Fibroblast of pulmonary artery (primary cell): ENCODE measurements around the gene LIMS3.
"Not testable (repeated sequence)": the region's sequence is repeated elsewhere in the genome, so short reads cannot be mapped to it uniquely, and the experiment has no call there.

Experiments used
- DNase-seq: peaks from one replicate; pipeline ENCODE4 v3.0.0-alpha.2; 2010; ENCODE audit warnings: low read depth
- H3K4me3 ChIP-seq: replicated peaks from 2 replicates; pipeline ENCODE4 v1.5.1; 2011; ENCODE audit warnings: low read depth, mild to moderate bottlenecking, control low read depth, low read length, moderate library complexity

Gene LIMS3

GRCh38 chr2:109920162-109920561 lies 21.7 kb downstream of the LIMS3 start:
- DNase-seq, H3K4me3 ChIP-seq: not testable (repeated sequence)

GRCh38 chr2:109921543-109922384 lies 23.3 kb downstream of the LIMS3 start:
- not testable (repeated sequence) for DNase-seq

DNA sequence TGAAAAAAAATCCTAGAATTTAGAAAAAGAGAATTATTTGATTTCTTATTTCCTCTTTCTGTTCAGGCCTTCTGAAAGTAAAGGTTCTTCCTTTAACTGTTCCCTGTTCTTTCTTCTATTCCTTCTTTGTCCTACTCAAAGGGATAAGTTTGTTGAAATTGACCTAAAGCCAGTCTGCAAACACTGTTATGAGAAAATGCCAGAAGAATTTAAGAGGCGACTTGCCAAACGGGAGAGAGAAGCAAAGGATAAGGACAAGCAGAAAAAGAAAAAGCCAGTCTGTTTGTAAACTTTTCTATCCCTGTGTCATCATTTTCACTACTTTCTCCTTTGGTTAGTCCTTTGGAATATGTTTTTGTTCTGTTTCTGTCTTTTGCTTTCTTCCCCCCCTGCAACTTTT lies 26.0 kb downstream of the LIMS3 start:
- not testable (repeated sequence) for H3K4me3 ChIP-seq, DNase-seq

More at GRCh38 chr2:109921543-109922384, 23.3 kb downstream of the LIMS3 start:
- not testable (repeated sequence) for H3K4me3 ChIP-seq

DNA sequence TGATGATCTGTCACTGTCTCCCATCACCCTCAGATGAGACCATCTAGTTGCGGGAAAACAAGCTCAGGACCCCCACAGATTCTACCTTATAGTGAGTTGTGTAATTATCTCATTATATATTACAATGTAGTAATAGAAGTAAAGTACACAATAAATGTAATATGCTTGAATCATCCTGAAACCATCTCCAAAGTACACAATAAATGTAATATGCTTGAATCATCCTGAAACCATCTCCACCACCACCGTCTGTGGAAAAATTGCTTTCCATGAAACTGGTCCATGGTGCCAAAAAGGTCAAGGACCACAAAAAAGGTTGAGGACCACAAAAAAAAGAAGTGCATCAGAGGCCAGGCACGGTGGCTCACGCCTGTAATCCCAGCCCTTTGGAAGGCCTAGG lies 29.3 kb downstream of the LIMS3 start:
- not testable (repeated sequence) for H3K4me3 ChIP-seq, DNase-seq

DNA sequence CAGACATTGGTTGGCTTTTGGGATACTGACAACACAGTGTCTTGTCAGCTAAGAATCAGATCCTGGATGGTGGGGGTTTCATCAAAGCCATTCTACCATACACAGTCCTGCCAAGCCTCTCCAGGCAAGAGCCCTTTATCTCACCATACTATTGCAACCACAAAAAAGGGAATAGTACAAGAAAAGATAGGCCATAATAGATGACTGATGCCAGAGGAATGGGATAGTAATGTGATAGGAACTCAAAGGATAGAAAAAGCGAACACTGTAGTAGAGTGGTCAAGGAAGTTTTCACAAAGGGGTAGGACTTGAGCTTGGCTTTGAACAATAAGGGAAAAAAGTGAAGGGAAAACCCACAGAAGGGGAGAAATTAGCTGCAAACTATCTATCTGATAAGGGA lies 30.7 kb downstream of the LIMS3 start:
- not testable (repeated sequence) for DNase-seq, H3K4me3 ChIP-seq

GRCh38 chr2:109936534-109936933 lies 38.0 kb downstream of the LIMS3 start:
- not testable (repeated sequence) for H3K4me3 ChIP-seq, DNase-seq

GRCh38 chr2:109945362-109945761 lies 46.9 kb downstream of the LIMS3 start:
- DNase-seq, H3K4me3 ChIP-seq: not testable (repeated sequence)

GRCh38 chr2:109947262-109947958 lies 48.9 kb downstream of the LIMS3 start:
- not testable (repeated sequence) for DNase-seq, H3K4me3 ChIP-seq

DNA sequence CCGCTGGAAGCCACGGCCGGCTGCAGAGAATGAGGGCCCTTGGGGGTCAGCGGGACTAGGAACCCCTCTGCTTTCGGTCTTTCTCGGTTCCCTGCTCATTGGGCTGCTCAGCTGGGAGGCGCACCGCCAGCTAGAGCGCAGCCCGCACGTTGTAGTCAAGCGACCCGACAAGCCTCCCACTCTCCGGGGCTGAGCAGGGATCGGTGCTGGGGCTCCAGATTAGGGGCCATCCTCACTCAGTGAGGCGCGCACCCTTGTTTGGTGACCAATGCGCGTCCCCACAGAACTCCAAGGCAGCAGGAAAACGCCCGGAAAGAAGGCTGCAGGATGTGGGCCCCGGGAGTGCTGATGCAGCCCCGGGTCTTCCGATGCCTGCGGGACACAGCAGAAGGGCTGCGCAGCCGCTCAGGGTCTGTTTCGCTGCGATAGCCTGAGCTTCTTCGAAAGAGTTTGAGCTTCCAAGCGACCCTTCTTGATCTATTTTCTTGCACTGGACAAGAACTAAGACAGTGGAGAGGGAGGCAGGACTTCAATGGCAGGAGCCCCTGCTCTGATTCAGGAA lies 49.6 kb downstream of the LIMS3 start:
- not testable (repeated sequence) for DNase-seq, H3K4me3 ChIP-seq

DNA sequence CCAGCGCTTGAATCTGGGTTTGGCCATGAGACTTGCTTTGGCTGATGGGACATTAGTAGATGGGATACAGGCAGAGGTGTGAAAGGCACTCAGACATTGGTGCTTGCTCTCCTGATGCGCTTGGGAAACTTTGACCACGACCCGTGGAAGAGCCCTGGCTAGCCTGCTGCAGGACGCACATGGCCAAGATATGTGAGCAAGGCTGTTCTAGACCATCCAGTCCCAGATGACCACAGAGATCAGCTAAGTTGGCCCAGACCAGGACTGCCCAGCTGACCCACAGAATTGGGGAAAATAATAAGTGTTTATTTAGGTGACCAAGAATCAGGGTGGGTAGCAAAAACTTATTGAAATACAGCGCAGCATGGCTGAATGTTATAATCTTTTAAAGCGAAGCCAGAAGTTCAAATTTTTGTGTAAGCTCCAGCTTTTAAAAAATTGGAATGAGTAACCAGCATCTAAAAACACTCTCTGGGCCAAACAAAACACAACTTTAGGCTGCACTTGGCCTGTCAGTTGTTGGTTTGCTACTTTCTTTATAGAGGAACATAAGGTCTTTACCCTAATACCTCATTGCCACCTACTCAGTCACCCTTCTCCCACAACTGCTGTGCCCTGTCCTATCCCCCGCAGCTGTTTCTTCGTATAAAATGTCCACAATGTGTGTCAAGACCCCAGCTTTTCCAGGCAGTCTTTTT lies 51.8 kb downstream of the LIMS3 start:
- not testable (repeated sequence) for DNase-seq, H3K4me3 ChIP-seq

- not testable (repeated sequence) for DNase-seq, H3K4me3 ChIP-seq
Measured at GRCh38 chr2:109963942-109964341, 65.5 kb downstream of the LIMS3 start.

DNA sequence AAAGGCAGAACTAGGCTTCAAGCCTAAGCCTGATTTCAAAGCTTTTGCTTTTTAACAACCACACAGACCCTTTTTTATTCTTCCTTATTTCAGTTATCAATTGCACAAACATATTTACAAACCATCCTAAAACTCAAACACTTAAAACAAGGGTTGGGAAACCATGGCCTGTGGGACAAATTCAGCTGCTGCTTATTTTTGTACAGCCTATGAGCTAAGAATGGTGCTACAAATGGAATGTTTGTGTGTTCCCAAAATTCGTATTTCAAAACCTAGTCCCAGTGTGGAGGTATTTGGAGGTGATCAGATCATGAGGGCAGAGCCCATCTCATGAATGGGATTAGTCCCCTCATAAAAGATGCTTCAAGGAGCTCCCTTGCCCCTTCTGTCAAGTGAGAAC lies 67.0 kb downstream of the LIMS3 start:
- H3K4me3 ChIP-seq, DNase-seq: not testable (repeated sequence)

GRCh38 chr2:109966107-109966736 lies 67.7 kb downstream of the LIMS3 start:
- not testable (repeated sequence) for DNase-seq, H3K4me3 ChIP-seq

GRCh38 chr2:109966858-109967257 lies 68.4 kb downstream of the LIMS3 start:
- not testable (repeated sequence) for DNase-seq, H3K4me3 ChIP-seq

- not testable (repeated sequence) for DNase-seq
Measured at GRCh38 chr2:109969864-109970263, 71.4 kb downstream of the LIMS3 start.

DNA sequence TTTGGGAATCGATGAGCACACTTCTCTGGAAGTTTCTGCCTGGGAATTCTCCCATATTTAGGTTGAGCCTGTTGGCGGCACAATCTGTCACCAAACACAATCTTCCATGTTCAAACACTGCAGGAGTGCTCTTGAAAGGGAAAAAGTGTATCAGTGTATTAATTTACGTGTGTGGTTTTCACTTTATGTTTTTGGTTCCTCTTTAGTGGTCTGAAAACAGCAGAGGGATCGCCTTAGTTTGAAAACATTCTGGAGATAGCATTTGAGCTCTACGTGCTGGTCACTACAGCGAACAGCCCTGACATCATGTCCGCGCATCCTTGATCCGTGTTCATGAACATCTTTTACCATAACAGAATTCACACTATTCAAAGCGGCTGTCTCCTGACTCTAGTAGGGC lies 73.2 kb downstream of the LIMS3 start:
- not testable (repeated sequence) for DNase-seq, H3K4me3 ChIP-seq

More at GRCh38 chr2:109969864-109970263, 71.4 kb downstream of the LIMS3 start:
- H3K4me3 ChIP-seq: not testable (repeated sequence)
